HL-60 (cell line): ENCODE measurements around the gene CALN1.

ENCODE experiments used
- GABPA ChIP-seq: IDR thresholded peaks from 2 replicates; pipeline ENCODE4 v1.6.1; 2012; ENCODE audit warnings: low read depth
- POLR2AphosphoS5 ChIP-seq: IDR thresholded peaks from 2 replicates; pipeline ENCODE4 v1.6.1; 2012; ENCODE audit warnings: low read depth
- TF ChIP-seq, protein P1 (sequence below): IDR thresholded peaks from one replicate; pipeline ENCODE4 v1.5.1; 2011; ENCODE audit warnings: low read length, control low read depth, inconsistent platforms; ENCODE audit not compliant: insufficient read depth
- TF ChIP-seq, protein P2 (sequence below): IDR thresholded peaks from 2 replicates; pipeline ENCODE4 v1.6.1; 2012; ENCODE audit warnings: low read depth; ENCODE audit not compliant: insufficient replicate concordance

DNA sequence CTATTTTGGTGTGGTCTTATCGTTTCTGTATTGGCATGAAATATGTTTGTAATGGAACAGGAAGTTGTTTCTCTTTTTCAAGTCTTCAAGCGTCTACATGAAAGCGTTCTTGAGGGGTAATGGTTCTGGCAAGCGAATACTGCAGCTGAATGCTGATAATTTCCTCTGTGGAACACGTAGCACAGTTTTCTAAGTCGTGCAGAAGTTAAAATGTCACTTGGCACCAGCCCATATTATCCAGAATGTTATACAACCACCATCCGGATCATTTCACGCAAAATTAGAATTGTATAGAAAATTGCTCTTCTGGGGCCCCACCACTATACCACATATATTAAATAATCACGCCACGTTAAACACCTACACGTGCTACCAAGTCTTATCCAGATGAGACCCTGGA lies 354.3 kb downstream of the CALN1 start:
- TF ChIP-seq POLR2AphosphoS5 = no peak
- TF ChIP-seq, protein P1, sequence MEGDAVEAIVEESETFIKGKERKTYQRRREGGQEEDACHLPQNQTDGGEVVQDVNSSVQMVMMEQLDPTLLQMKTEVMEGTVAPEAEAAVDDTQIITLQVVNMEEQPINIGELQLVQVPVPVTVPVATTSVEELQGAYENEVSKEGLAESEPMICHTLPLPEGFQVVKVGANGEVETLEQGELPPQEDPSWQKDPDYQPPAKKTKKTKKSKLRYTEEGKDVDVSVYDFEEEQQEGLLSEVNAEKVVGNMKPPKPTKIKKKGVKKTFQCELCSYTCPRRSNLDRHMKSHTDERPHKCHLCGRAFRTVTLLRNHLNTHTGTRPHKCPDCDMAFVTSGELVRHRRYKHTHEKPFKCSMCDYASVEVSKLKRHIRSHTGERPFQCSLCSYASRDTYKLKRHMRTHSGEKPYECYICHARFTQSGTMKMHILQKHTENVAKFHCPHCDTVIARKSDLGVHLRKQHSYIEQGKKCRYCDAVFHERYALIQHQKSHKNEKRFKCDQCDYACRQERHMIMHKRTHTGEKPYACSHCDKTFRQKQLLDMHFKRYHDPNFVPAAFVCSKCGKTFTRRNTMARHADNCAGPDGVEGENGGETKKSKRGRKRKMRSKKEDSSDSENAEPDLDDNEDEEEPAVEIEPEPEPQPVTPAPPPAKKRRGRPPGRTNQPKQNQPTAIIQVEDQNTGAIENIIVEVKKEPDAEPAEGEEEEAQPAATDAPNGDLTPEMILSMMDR = no peak
- TF ChIP-seq, protein P2, sequence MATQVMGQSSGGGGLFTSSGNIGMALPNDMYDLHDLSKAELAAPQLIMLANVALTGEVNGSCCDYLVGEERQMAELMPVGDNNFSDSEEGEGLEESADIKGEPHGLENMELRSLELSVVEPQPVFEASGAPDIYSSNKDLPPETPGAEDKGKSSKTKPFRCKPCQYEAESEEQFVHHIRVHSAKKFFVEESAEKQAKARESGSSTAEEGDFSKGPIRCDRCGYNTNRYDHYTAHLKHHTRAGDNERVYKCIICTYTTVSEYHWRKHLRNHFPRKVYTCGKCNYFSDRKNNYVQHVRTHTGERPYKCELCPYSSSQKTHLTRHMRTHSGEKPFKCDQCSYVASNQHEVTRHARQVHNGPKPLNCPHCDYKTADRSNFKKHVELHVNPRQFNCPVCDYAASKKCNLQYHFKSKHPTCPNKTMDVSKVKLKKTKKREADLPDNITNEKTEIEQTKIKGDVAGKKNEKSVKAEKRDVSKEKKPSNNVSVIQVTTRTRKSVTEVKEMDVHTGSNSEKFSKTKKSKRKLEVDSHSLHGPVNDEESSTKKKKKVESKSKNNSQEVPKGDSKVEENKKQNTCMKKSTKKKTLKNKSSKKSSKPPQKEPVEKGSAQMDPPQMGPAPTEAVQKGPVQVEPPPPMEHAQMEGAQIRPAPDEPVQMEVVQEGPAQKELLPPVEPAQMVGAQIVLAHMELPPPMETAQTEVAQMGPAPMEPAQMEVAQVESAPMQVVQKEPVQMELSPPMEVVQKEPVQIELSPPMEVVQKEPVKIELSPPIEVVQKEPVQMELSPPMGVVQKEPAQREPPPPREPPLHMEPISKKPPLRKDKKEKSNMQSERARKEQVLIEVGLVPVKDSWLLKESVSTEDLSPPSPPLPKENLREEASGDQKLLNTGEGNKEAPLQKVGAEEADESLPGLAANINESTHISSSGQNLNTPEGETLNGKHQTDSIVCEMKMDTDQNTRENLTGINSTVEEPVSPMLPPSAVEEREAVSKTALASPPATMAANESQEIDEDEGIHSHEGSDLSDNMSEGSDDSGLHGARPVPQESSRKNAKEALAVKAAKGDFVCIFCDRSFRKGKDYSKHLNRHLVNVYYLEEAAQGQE = no peak
- no peak for TF ChIP-seq GABPA
